GM15510 (cell line): ENCODE measurements around the gene PLOD1.

Experiments used
- POLR2A ChIP-seq: IDR thresholded peaks from 3 replicates; pipeline ENCODE4 v1.6.1; 2011; ENCODE audit warnings: borderline replicate concordance; ENCODE audit not compliant: insufficient read length; ENCODE audit errors: extremely low read depth

Gene PLOD1

DNA sequence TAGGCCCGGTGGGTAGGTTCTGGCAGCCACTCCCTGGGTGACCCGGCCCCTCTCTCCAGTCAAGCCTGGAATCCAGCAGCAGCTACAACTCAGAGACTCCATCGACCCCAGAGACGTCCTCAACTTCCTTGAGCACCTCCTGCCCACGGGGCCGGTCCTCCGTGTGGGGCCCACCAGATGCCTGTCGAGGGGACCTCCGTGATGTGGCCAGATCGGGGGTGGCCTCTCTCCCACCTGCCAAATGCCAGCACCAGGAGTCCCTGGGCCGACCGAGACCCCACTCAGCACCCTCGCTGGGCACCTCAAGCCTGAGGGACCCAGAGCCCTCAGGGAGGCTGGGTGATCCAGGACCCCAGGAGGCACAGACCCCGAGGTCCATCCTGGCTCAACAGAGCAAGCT is 87.5 kb downstream of the PLOD1 start:
- no peak for TF ChIP-seq POLR2A
